ENCODE results near the gene RESP18.

RESP18 gene

DNA sequence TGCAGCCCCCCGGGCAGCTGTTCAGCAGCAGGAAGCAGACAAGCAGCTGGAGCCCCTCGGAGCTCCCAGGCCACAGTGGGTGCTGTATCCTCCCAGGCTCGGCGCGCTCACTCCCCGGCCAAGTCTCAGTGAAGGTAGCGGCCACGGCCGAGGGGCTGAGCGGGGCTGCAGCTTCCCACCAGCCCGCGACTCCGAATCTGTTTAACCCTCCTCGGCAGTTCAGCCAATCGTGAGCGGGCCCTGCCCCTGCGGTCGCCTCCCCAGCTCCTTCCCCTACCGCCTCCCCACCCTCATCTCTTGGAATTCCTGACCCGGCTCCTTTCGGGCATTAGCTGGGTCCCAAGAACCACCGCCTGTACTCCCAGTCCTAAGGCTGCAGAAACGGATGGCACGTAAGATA, at the start of gene RESP18:
Gene RESP18, minus strand, starts transcription at position 203 of the 400 bp plus-strand sequence.
- in situ Hi-C loops (cut with MboI; ENCODE audit: low sequenced_read_pairs), result no loop called here

DNA sequence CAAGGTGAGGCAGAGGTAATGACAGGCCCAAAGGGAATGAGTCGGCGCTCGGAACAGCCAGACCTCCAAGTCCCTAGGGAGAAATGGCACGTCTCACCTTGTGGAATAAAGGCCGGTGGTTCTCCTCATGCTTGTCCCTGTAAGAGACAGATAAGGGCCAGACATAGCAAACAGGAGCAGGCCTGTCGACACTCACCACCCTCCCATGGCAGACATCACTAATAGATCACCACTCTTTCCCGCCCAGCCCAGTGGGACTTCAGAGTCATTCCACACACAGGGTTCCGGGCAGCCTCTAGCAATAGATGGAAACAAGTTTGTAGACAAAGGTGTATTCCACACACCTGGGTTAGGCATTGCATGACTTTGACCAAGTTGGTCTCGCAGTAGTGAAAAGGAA, 48.9 kb upstream of the RESP18 start:
- in situ Hi-C loops (cut with MboI; ENCODE audit: low sequenced_read_pairs), result no loop called here

DNA sequence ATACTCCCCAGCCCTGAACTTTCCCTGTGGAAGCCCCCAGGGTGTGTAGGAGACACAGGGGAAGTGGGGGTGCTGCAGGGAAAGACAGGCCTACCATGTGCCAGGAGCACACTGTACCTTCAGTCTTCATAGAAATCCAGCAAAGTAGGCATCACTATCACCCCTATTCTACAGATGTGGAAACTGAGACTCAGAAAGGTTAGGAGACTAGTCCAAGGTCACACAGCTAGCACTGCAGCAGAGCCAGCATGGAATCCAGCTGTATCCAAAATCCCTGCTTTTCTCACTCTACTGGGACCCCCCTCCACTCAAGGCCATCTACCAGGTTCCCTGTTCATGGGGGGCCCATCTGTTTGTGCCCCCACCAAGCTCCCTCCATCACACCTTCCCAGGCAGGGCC, 48.4 kb upstream of the RESP18 start:
- in situ Hi-C loops (cut with MboI; ENCODE audit: low sequenced_read_pairs), result no loop called here

DNA sequence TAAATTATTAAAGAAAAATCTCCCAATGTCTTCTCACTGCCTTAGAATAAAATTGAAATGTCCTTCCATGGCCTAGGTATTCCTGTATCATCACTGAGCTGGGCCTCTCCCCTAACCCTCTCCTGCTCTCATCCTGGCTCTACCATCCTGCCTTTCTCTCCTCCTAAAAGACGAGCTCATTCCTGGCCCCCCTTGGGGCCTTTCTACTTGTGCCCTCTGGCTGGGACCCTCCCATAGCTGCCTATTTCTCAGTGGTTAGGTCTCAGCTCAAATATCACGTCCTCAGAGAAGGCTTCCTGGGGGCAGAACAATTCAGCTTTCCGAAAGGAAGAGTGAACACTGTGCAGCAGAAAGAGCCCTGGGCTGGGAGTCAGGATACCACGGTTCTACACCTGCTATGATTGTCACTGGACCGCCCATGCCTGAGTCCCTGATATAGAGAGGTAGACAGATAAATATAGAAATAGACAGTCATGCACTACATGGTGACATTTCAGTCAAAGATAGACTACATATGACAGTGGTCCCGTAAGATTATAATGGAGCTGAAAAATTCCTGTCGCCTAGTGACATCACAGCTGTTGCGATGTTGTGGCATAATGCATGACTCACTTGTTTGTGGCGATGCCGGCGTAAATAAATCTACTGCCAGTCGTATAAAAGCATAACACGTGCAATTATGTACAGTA, 45.8 kb upstream of the RESP18 start:
- in situ Hi-C loops (cut with MboI; ENCODE audit: low sequenced_read_pairs), result no loop called here

DNA sequence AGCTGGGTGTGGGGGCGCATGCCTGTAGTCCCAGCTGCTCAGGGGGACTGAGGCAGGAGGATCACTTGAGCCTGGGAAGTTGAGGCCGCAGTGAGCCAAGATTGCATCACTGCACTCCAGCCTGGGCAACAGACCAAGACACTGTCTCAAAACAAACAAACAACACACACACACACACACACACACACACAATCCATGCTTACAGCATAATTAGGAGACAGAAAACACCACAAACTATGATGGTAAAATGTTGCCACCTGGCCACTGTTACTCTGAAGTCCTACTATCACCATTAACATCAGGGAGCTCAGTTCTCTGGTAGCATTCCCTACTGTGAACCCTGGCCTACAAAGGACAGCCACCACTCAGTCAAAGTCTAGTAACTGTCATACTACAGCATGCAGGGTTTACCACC, 36.9 kb upstream of the RESP18 start:
- in situ Hi-C loops (cut with MboI; ENCODE audit: low sequenced_read_pairs), result no loop called here

DNA sequence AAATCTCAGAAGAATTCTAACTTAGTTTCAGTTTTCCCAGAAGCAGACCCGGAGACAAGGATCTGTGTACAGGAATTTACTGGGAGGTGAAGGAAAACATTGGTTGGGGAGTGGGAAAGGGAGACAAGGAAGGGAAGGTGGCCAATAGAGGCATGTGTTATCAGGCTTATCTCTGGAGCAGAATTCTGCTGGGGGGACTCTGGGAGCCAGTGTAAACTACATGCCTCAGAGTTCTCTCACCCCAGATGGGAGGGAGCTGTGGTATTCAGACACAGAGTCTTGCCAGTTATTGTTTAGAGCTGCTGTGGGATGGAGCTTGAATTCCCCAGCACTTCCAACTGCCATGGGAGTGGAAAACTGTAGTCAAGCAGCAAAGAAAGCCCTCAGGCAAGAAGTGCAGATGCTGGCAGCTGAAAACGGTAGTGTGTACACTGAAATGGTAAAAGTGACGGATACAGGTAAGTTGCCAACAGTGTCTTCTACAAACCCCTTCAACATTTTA, 36.2 kb upstream of the RESP18 start:
- in situ Hi-C loops (cut with MboI; ENCODE audit: low sequenced_read_pairs), result no loop called here

DNA sequence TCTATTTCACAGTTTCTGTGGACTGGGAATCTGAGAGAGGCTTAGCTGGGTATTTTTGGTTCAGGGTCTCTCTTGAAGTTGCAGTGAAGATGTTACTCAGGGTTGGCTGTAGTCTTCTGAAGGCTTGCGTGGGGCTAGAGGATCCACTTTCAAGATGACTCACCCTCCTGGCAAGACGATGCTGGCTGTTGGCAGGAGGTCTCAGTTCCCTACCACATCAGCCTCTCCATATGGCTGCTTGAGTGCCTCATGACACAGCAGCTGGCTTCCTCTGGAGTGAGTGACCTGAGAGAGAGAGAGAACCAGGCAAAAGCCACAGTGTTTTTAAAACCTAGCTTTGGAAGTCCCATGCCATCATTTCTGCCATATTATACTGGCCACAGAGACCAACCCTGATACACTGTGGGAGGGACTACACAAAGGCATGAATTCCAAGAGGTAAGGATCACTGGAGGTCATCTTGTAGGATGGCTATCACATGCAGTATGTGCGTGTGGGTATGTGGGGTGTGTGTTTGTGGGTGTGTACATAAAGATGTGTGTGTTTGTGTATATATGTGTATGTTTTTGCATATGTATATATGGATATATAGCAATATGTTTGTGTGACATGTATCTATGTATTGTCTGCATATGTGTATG, 30.1 kb upstream of the RESP18 start:
- in situ Hi-C loops (cut with MboI; ENCODE audit: low sequenced_read_pairs), result no loop called here

DNA sequence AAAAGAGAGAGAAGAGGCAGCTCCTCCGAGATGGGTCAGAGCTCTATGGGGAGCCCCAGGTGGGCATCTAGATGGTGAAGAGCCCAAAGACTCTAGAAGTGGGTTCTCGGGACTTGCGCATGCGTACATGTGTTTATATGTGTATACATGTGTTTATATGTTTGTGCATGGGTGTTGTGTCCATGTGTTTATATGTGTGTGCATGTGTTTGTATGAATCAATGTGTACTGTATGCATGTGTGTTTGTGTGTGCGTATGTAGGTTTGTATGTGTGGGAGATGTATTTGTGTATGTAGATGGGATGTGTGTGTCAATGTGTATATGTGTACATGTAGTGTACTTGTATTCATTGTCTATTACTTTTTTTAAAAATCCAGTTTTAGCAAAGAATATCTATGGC, 29.5 kb upstream of the RESP18 start:
- in situ Hi-C loops (cut with MboI; ENCODE audit: low sequenced_read_pairs), result no loop called here

DNA sequence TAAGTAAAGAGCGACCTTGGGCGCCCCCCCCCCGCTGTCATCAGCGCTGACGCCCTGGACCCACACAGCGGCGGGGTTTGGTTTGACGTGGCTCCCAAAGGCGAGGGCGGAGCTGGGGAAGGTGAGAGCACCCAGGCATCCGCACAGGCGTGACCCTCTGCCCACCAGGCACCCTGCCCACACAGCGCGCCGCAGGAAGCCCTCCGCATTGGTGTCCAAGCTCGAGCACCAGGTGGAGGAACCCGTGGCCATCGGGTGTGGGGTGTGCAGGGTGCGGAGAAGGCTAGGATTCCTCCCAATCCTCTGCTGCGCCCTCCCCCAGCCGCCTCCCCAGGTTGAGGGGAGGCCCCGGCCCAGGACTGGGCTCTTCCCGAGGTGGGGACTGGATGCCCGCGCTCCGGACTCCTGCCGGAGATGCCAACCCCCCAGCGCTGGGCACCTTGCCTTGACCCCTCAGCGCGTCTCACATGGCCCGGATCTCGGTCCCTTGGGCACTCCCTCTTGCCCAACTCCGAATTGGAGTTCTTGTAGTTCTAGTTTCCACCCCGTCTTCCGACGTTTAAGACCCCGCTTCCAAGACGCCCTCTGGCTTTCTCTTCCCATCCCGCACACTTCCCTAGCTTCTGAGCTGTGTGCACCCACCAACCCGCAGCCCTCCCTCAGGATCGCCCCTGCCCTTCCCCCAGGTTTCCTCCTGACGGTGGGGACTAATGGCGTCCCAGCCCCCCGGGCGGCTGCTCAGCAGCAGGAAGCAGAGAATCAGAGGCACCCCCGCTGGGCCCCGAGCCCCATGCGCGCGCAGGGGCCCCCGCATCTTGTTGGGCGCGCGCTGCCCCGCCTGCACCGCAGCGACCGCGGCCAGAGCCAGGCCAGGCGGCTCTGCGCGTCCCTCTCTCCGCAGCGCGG, 25.9 kb upstream of the RESP18 start:
- in situ Hi-C loops (cut with MboI; ENCODE audit: low sequenced_read_pairs), result no loop called here

DNA sequence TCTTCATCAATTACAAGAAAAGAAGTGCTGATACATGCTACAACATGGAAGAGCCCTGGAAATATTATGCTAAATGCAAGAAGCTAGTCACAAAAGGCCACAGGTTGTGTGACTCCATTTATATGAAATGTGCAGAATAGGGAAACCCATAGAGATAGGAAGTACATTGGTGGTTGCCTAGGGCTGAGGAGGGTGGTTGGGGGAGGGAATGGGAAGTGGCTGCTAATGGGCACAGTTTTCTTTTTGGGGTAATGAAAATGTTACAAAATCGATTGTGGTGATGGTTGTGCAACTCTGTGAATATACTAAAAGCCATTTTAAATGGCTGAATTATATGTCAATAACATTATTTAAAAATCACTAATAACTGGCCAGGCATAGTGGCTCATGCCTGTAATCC, 24.3 kb upstream of the RESP18 start:
- in situ Hi-C loops (cut with MboI; ENCODE audit: low sequenced_read_pairs), result no loop called here

DNA sequence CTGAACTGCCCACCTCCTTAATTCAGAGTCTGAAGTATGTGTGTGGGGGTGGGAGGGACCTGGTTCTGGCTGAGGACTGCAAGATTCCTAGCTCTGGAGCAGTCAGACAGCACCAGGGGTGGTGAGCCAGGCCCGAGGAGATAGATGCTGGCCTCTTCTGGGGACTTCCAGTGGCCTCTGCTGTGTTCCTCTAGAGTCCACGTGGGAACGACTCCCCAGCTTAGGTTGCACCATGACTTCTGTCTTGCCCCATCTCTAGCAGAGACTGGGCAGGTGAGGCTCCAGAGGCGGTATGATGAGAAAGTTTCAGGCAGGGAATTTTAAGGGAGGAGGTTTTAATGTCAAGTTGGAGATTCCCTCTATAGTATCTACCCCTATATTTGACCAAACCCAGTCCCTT, 22.0 kb upstream of the RESP18 start:
- in situ Hi-C loops (cut with MboI; ENCODE audit: low sequenced_read_pairs), result no loop called here

DNA sequence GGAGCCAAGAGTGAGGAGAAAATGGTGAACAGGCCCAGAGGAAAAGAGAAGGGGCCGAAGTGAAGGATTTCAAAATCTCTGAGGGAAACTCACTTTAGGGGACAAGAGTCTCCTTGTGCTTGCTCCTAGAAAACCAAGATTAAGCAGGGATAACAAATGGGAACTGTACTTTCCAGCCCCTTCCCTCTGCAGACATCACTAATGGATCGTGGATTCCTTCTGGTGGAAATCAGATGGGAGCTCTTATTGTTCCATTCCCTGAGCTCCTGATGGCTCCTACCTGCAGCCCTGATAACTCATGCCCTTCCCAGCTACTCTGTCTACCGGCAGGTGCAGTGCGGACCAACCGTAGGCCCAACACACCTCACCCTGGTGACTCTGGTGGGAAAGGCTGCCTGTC, 20.6 kb upstream of the RESP18 start:
- in situ Hi-C loops (cut with MboI; ENCODE audit: low sequenced_read_pairs), result no loop called here

DNA sequence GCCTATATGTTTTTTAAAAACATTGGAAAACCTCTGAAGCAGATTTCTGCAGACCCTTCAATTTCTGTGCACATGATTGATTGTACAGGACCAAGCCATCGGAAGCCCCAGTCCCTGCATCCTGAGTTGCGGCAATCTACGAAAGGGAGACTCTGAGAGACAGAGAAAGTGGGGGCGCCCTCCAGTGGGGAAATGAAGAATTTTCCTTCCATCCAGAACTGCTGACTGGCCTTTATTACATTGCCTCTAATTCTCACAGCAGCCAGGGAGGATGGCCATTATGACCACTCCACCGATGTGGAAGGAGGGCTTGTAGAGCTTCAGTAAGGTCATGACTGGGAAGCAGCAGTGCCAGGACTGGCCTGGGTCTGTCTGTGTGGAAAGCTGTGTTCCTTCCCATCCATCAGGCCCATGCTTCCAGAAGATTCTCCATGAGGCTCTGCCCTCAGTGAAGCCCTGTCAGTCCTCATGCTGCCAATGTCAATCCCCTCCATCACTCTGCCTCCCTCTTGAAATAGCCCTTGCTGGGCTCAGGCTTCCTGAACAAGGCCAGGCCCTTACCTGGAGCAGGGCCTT, 20.0 kb upstream of the RESP18 start:
- in situ Hi-C loops (cut with MboI; ENCODE audit: low sequenced_read_pairs), result no loop called here

DNA sequence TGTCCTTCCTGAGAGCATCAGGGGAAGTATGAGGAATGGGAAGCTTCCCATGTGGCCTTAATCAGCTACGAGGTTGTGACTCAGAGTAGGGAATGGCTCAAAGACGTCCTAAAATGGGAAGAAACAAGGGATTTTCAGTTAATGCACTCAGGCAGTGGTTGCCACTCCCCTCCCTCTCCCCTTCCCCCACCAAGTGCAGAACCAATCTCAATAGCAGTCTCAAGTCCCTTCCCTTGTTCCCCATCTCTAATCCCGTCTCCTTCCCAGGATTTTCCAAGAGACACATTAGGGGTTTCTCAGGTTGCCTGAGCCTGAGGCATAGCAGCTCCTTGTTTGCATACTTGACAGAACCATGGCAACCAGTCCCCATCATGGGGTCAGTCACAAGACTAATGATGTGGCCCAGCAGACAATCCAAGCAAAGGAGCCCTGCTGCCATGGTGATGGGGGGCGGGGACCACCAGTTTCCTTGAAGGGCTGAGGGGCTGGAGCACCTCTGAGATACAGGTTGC, 18.2 kb upstream of the RESP18 start:
- in situ Hi-C loops (cut with MboI; ENCODE audit: low sequenced_read_pairs), result no loop called here

DNA sequence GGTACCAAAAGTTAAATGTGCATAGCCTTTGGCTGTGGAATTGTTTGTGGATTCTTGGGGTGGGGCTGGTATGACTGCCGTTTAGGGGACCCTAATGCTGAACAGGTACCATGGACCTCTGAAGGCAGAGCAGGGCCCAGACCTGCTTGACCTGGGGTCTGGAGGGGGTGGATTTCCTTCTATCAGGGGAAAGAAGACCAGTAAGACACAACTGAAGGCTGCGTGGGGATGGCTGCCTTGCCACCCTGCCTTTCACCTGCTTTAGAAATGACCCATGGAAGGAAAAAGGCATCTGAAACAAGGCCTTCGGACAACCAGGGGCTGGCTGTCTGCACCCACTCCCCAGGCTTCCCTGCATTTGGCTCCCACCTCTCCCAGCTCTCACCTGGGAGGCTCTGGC, 17.7 kb upstream of the RESP18 start:
- in situ Hi-C loops (cut with MboI; ENCODE audit: low sequenced_read_pairs), result no loop called here

DNA sequence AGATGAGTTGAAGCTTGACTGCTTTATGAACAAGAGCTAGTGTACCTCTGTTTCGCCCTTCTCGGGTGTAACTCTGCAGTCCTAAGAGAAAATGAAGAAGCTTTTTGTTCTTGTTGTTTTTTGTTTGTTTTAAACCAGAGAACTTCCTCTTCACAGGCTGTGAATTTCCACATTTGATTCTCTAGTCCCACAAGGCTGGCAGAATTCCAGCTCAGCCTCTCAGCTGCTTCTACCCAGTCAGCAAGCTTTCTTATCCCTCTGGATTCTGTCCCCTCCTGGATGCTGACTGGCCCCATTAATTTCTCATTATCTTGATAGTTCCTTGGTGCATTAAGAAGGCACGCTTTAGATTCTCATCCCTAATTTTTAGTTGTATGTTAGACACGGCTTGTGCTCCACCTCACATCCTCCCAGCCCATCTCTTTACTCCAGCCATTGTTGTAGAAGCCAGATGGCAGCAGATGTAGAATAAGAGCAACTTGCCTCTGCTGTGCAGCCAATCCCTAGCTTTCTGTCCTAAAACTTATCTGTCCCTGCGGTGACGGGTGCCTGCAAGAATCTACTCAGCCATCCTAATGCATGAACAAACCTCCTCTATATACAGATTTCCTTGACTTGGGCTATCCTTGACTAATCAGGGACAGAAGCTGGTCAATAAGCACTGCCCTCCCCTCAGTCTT, 12.3 kb upstream of the RESP18 start:
- in situ Hi-C loops (cut with MboI; ENCODE audit: low sequenced_read_pairs), result no loop called here

DNA sequence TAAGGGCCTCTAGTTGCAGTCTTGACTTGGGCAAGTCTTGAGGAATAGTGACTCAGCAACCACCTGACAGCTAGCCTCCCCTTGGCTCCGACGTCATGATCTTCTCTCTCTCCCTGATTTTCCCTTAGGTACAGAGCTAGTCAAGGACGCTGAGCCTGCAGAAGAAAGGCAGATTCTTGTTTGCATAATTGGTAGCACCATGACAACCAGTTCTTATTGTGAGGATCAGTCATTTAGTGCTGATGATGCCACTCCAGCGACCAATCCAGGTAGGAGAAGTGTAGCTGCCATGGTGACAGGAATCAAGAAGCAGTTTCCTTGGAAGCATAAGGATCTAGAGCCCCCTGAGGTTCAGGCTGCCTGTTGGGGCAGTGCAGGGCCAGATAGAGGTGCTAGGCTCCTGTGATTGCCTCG, 2.8 kb upstream of the RESP18 start:
- in situ Hi-C loops (cut with MboI; ENCODE audit: low sequenced_read_pairs), result no loop called here

DNA sequence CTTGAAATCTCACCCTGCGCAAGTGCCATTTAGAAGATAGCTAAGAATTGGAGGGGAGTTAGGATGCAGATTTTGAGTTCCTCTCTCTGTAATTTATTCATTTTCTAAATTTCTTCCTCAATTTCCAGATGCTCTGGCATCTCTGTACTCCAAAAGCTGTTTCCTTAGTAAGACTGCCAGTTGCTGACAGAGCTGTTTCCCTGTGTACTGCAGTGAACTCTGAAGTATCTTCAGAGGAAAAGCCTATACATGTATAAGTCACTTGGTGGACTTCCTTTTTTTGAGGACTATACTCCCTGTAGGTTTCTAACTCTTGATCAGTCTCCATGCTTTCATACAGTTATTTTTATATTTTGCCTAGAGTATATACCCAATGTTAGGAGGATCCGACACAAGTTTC, 1.5 kb upstream of the RESP18 start:
- in situ Hi-C loops (cut with MboI; ENCODE audit: low sequenced_read_pairs), result no loop called here

DNA sequence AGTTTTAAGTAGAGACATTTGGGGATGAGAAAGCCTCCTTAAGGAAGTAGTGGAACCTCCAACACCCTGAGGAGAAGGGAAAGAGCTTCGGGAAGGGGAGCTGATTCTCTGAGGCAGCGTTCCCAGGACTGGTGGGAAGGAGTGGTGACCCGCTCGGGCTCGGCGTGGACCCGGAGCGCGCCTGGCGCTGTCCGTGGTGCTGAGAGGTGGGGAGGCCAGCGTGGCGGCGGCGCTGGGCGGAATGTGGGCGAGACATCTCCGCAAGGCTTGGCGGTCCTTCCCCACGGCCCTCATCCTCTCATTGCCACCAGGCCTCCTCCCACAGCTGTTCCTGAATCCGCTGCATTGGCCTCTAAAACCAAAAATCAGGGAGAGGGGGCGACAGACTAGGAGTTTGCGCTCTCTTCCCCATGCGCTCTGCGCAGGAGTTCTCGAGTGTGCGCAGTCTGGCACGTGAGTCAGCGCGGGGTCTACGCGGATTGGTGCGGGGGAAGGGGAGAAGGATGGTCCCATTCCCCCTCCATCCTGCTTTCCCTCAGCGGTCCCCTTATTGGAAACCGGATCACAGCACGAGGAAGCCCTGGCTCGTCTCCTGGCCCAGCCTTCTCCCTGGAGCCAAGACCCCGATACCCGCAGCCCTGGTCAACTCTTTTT, 857 bp downstream of the RESP18 start:
- in situ Hi-C loops (cut with MboI; ENCODE audit: low sequenced_read_pairs), result no loop called here

DNA sequence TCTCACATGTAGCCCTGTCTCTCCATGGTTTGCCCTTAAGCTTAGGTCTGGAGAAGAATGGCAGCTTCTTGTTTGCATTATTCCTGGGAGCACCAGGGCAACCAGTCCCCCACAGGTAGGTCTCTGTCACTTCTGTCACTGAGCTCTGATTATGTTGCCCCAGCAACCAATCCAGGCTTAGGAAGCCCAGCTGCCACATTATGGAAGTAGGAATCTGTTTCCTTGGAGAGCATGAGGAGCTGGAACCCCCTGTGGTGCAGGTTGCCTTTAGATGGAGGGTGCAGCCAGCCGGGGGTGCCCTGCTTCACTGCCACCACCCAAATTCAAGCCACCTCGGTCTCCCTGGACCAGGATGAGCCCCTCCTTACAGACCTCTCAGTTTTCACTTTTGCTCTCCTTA, 4.8 kb downstream of the RESP18 start:
- in situ Hi-C loops (cut with MboI; ENCODE audit: low sequenced_read_pairs), result no loop called here
